ENCODE measurements around the gene ZNF33A. TPM values are rescaled to one million over a fixed set of nuclear protein-coding genes. Genes with fewer than 3 reads are reported as not detected.
"Not testable (repeated sequence)": the region's sequence is repeated elsewhere in the genome, so short reads cannot be mapped to it uniquely, and the experiment has no call there.

The ZNF33A gene
- total and polyA plus RNA-seq, 7 experiments from 2014 or later = 14.6 to 74.2 (median 39.9) TPM

- no peaks in the 10 kb centered on the region for H3K27me3 ChIP-seq (ENCODE audit: control insufficient read depth in 2 of 2, insufficient read depth in 2 of 2, low read length in 2 of 2)
- ChIA-PET CTCF (no interaction called here), POLR2A (no interaction called here)
- peaks cover 0 to 2% (median 0%) of the 10 kb centered on the region in 11 donors for H3K9me3 Mint-ChIP-seq
- no peak for ATAC-seq
- intact Hi-C loops (cut with micrococcal nuclease) = no loop called here
- H3K4me3 Mint-ChIP-seq = no peak overlapping the region
- no peak overlapping the region for H3K27ac ChIP-seq (ENCODE audit: low read depth, low read length)
- peaks cover 0 to 10% (median 1%) of the 10 kb centered on the region in 5 donors for H3K36me3 Mint-ChIP-seq
- H3K27me3 Mint-ChIP-seq = no peaks in the 10 kb centered on the region
- H3K4me1 ChIP-seq (ENCODE audit: control insufficient read depth in 2 of 2, insufficient read depth in 2 of 2, low read length in 2 of 2) = peaks cover 12% of the 10 kb centered on the region in 2 donors
- H3K4me3 ChIP-seq (ENCODE audit: low read length) = no peak overlapping the region
- H3K4me1 Mint-ChIP-seq = peaks cover 9 to 29% (median 21%) of the 10 kb centered on the region in 7 donors
- no peak overlapping the region for H3K27ac Mint-ChIP-seq
- no peaks in the 10 kb centered on the region for H3K9me3 ChIP-seq (ENCODE audit: control insufficient read depth in 2 of 3, low read length in 3 of 3)
- H3K36me3 ChIP-seq (ENCODE audit: control insufficient read depth in 2 of 3, insufficient read depth in 3 of 3, low read length in 3 of 3) = no peaks in the 10 kb centered on the region
- DNase-seq = no peak
Measured at GRCh38 chr10:38007551-38007950, 2.9 kb upstream of the ZNF33A start.

DNA sequence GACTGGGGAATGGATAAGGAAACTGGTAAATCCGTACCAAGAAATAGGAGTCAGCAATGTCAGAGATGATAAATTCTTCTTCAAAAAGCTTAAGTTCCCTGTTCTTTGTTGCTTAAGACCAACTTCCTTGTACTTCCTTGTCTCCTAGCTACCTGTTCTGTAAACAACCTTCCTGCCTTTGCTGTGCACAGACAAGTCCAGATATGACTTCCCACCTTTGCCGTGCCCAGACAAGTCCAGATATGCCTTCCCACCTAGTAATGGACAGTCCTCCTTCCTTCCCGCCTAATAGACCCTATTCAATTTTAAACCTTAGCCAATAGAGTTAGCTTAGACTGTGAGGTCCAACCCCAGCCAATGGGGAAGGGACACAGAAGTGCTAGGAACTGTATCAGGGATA is 2.5 kb upstream of the ZNF33A start:
- no peaks in the 10 kb centered on the region for H3K36me3 ChIP-seq (ENCODE audit: control insufficient read depth in 2 of 3, insufficient read depth in 3 of 3, low read length in 3 of 3)
- peaks cover 14% of the 10 kb centered on the region in 2 donors for H3K4me1 ChIP-seq (ENCODE audit: control insufficient read depth in 2 of 2, insufficient read depth in 2 of 2, low read length in 2 of 2)
- H3K27ac ChIP-seq (ENCODE audit: low read depth, low read length) = no peak overlapping the region
- H3K9me3 ChIP-seq (ENCODE audit: control insufficient read depth in 2 of 3, low read length in 3 of 3) = no peaks in the 10 kb centered on the region
- ATAC-seq = no peak
- Mint-ChIP-seq H3K4me3 (no peak overlapping the region), H3K9me3 (peaks cover 0 to 2% (median 0%) of the 10 kb centered on the region in 11 donors), H3K27ac (peak overlapping the region in 3 of 9 donors; percentile 26 to 79 (median 28)), H3K4me1 (peaks cover 11 to 32% (median 25%) of the 10 kb centered on the region in 7 donors), H3K27me3 (no peaks in the 10 kb centered on the region), H3K36me3 (peaks cover 0 to 12% (median 4%) of the 10 kb centered on the region in 5 donors)
- CTCF ChIA-PET = no interaction called here
- POLR2A ChIA-PET = no interaction called here
- no peak for DNase-seq
- no peak overlapping the region for H3K4me3 ChIP-seq (ENCODE audit: low read length)
- intact Hi-C loops (cut with micrococcal nuclease) = no loop called here
- no peaks in the 10 kb centered on the region for H3K27me3 ChIP-seq (ENCODE audit: control insufficient read depth in 2 of 2, insufficient read depth in 2 of 2, low read length in 2 of 2)

DNA sequence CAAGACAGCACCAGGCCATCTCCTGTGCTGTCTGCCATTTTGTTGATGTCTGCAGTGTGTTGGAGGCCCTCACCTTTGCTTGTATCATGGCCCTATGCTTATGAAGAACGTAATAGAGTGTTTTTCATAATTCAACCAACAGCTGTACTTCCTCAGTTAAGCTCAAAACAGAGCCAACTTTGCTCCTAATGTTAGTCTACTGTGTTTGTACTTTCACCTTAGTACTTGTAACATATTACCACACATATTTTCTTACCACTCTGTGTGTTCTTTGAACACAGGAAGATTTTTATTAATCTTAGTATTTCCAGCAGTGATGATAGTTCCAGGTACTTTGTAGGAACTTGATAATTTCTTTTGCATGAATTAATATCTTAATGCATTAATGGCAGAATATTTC is 5.9 kb downstream of the ZNF33A start:
- no peak overlapping the region for H3K27ac ChIP-seq (ENCODE audit: low read depth, low read length)
- ATAC-seq (no peak), DNase-seq (no peak)
- Mint-ChIP-seq H3K4me3 (no peak overlapping the region), H3K4me1 (peaks cover 26 to 76% (median 50%) of the 10 kb centered on the region in 7 donors), H3K36me3 (peaks cover 26 to 78% (median 58%) of the 10 kb centered on the region in 5 donors), H3K27me3 (no peaks in the 10 kb centered on the region), H3K9me3 (peaks cover 0 to 21% (median 4%) of the 10 kb centered on the region in 11 donors), H3K27ac (peak overlapping the region in 1 of 9 donors; percentile 28)
- H3K4me1 ChIP-seq (ENCODE audit: control insufficient read depth in 2 of 2, insufficient read depth in 2 of 2, low read length in 2 of 2) = peaks cover 14 to 18% of the 10 kb centered on the region in 2 donors
- POLR2A ChIA-PET = no interaction called here
- H3K27me3 ChIP-seq (ENCODE audit: control insufficient read depth in 2 of 2, insufficient read depth in 2 of 2, low read length in 2 of 2) = no peaks in the 10 kb centered on the region
- no peak overlapping the region for H3K4me3 ChIP-seq (ENCODE audit: low read length)
- CTCF ChIA-PET = no interaction called here
- H3K36me3 ChIP-seq (ENCODE audit: control insufficient read depth in 2 of 3, insufficient read depth in 3 of 3, low read length in 3 of 3) = peaks cover 7 to 53% (median 16%) of the 10 kb centered on the region in 3 experiments
- intact Hi-C loops (cut with micrococcal nuclease) = no loop called here
- H3K9me3 ChIP-seq (ENCODE audit: control insufficient read depth in 2 of 3, low read length in 3 of 3) = no peaks in the 10 kb centered on the region

DNA sequence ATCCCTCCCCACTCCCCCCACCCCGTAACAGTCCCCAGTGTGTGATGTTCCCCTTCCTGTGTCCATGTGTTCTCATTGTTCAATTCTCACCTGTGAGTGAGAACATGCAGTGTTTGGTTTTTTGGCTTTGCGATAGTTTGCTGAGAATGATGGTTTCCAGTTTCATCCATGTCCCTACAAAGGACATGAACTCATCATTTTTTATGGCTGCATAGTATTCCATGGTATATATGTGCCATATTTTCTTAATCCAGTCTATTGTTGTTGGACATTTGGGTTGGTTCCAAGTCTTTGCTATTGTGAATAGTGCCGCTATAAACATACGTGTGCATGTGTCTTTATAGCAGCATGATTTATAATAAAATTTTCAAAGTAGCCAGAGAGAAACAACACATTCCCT is 8.6 kb downstream of the ZNF33A start:
- H3K4me1 ChIP-seq (ENCODE audit: control insufficient read depth in 2 of 2, insufficient read depth in 2 of 2, low read length in 2 of 2); H3K27me3 Mint-ChIP-seq; H3K4me3 ChIP-seq (ENCODE audit: low read length); H3K9me3 ChIP-seq (ENCODE audit: control insufficient read depth in 2 of 3, low read length in 3 of 3); intact Hi-C loops (cut with micrococcal nuclease); ATAC-seq; H3K27me3 ChIP-seq (ENCODE audit: control insufficient read depth in 2 of 2, insufficient read depth in 2 of 2, low read length in 2 of 2); H3K27ac ChIP-seq (ENCODE audit: low read depth, low read length); DNase-seq; CTCF ChIA-PET; H3K4me3 Mint-ChIP-seq: not testable (repeated sequence)
- H3K27ac Mint-ChIP-seq = peak overlapping the region in 1 of 9 donors; percentile 35
- H3K36me3 ChIP-seq (ENCODE audit: control insufficient read depth in 2 of 3, insufficient read depth in 3 of 3, low read length in 3 of 3) = peaks cover 11 to 63% (median 16%) of the 10 kb centered on the region in 3 experiments
- peaks cover 11 to 49% (median 36%) of the 10 kb centered on the region in 7 donors for H3K4me1 Mint-ChIP-seq
- POLR2A ChIA-PET = interaction anchor here (1.0 kb wide), 1 partner anchor 9 kb away, joined by 4 read pairs; the partner anchor contains the start of gene ZNF33A
- peaks cover 0 to 21% (median 4%) of the 10 kb centered on the region in 11 donors for H3K9me3 Mint-ChIP-seq
- peaks cover 33 to 83% (median 72%) of the 10 kb centered on the region in 5 donors for H3K36me3 Mint-ChIP-seq

- no peak overlapping the region for H3K27ac ChIP-seq (ENCODE audit: low read depth, low read length)
- Mint-ChIP-seq H3K9me3 (peaks cover 0 to 27% (median 0%) of the 10 kb centered on the region in 11 donors), H3K36me3 (peaks cover 41 to 85% (median 82%) of the 10 kb centered on the region in 5 donors), H3K27ac (peak overlapping the region in 4 of 9 donors; percentile 41 to 85 (median 62)), H3K4me3 (no peak overlapping the region), H3K4me1 (peaks cover 16 to 44% (median 33%) of the 10 kb centered on the region in 7 donors), H3K27me3 (no peaks in the 10 kb centered on the region)
- H3K36me3 ChIP-seq (ENCODE audit: control insufficient read depth in 2 of 3, insufficient read depth in 3 of 3, low read length in 3 of 3) = peaks cover 0 to 63% (median 10%) of the 10 kb centered on the region in 3 experiments
- H3K9me3 ChIP-seq (ENCODE audit: control insufficient read depth in 2 of 3, low read length in 3 of 3) = no peaks in the 10 kb centered on the region
- peaks cover 0 to 6% of the 10 kb centered on the region in 2 donors for H3K4me1 ChIP-seq (ENCODE audit: control insufficient read depth in 2 of 2, insufficient read depth in 2 of 2, low read length in 2 of 2)
- CTCF ChIA-PET = no interaction called here
- no peak for DNase-seq
- ATAC-seq = peak; percentile 59
- H3K27me3 ChIP-seq (ENCODE audit: control insufficient read depth in 2 of 2, insufficient read depth in 2 of 2, low read length in 2 of 2) = no peaks in the 10 kb centered on the region
- intact Hi-C loops (cut with micrococcal nuclease) = no loop called here
- H3K4me3 ChIP-seq (ENCODE audit: low read length) = no peak overlapping the region
- POLR2A ChIA-PET = interaction anchor here (0.6 kb wide), 1 partner anchor 10 kb away, joined by 6 read pairs; no protein-coding TSS in a partner anchor
Measured at GRCh38 chr10:38025283-38025682, 14.8 kb downstream of the ZNF33A start.

DNA sequence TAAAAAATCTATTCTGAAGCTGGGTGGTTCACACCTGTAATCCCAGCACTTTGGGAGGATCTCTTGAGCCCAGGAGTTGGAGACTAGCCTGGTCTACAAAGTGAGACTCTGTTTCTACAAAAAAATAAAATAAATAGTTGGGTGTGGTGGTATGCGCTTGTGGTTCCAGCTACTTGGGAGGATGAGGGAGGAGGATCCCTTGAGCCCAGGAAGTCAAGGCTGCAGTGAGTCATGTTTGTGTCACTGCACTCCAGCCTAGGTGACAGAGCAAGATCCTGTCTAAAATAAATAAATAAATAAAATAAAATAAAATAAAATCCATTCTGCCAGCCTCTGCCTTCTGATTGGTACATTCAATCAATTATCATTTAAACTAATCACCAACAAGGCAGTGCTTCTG is 17.5 kb downstream of the ZNF33A start:
- Histone ChIP-seq H3K27ac (ENCODE audit: low read depth, low read length) (no peak overlapping the region), H3K36me3 (ENCODE audit: control insufficient read depth in 2 of 3, insufficient read depth in 3 of 3, low read length in 3 of 3) (peaks cover 0 to 67% (median 10%) of the 10 kb centered on the region in 3 experiments), H3K4me3 (ENCODE audit: low read length) (no peak overlapping the region), H3K4me1 (ENCODE audit: control insufficient read depth in 2 of 2, insufficient read depth in 2 of 2, low read length in 2 of 2) (peaks cover 0 to 6% of the 10 kb centered on the region in 2 donors), H3K9me3 (ENCODE audit: control insufficient read depth in 2 of 3, low read length in 3 of 3) (no peaks in the 10 kb centered on the region), H3K27me3 (ENCODE audit: control insufficient read depth in 2 of 2, insufficient read depth in 2 of 2, low read length in 2 of 2) (no peaks in the 10 kb centered on the region)
- Mint-ChIP-seq H3K4me3 (no peak overlapping the region), H3K36me3 (peaks cover 35 to 86% (median 85%) of the 10 kb centered on the region in 5 donors), H3K9me3 (peaks cover 0 to 21% (median 0%) of the 10 kb centered on the region in 11 donors), H3K27me3 (no peaks in the 10 kb centered on the region), H3K27ac (peak overlapping the region in 2 of 9 donors; percentile 38 to 82), H3K4me1 (peaks cover 18 to 43% (median 27%) of the 10 kb centered on the region in 7 donors)
- ATAC-seq = no peak
- CTCF ChIA-PET = no interaction called here
- POLR2A ChIA-PET = no interaction called here
- DNase-seq = no peak
- intact Hi-C loops (cut with micrococcal nuclease) = no loop called here

- H3K27me3 ChIP-seq (ENCODE audit: control insufficient read depth in 2 of 2, insufficient read depth in 2 of 2, low read length in 2 of 2) = no peaks in the 10 kb centered on the region
- H3K27ac Mint-ChIP-seq = peak overlapping the region in 1 of 9 donors; percentile 76
- H3K36me3 Mint-ChIP-seq = peaks cover 11 to 89% (median 82%) of the 10 kb centered on the region in 5 donors
Measured at GRCh38 chr10:38032886-38033285, 22.4 kb downstream of the ZNF33A start.

More at GRCh38 chr10:38032886-38033285, 22.4 kb downstream of the ZNF33A start:
- intact Hi-C loops (cut with micrococcal nuclease) = no loop called here
- ChIA-PET POLR2A (no interaction called here), CTCF (no interaction called here)
- ATAC-seq = no peak
- Histone ChIP-seq H3K4me1 (ENCODE audit: control insufficient read depth in 2 of 2, insufficient read depth in 2 of 2, low read length in 2 of 2) (peaks cover 0 to under 1% of the 10 kb centered on the region in 2 donors), H3K9me3 (ENCODE audit: control insufficient read depth in 2 of 3, low read length in 3 of 3) (no peaks in the 10 kb centered on the region), H3K36me3 (ENCODE audit: control insufficient read depth in 2 of 3, insufficient read depth in 3 of 3, low read length in 3 of 3) (peaks cover 0 to 57% (median 0%) of the 10 kb centered on the region in 3 experiments), H3K27ac (ENCODE audit: low read depth, low read length) (no peak overlapping the region), H3K4me3 (ENCODE audit: low read length) (no peak overlapping the region)
- peaks cover 0 to 34% (median 6%) of the 10 kb centered on the region in 11 donors for H3K9me3 Mint-ChIP-seq
- no peak for DNase-seq
- peaks cover 15 to 38% (median 22%) of the 10 kb centered on the region in 7 donors for H3K4me1 Mint-ChIP-seq
- H3K4me3 Mint-ChIP-seq = no peak overlapping the region
- H3K27me3 Mint-ChIP-seq = no peaks in the 10 kb centered on the region
